ENCODE results near the gene C17orf107.

Gene C17orf107

DNA sequence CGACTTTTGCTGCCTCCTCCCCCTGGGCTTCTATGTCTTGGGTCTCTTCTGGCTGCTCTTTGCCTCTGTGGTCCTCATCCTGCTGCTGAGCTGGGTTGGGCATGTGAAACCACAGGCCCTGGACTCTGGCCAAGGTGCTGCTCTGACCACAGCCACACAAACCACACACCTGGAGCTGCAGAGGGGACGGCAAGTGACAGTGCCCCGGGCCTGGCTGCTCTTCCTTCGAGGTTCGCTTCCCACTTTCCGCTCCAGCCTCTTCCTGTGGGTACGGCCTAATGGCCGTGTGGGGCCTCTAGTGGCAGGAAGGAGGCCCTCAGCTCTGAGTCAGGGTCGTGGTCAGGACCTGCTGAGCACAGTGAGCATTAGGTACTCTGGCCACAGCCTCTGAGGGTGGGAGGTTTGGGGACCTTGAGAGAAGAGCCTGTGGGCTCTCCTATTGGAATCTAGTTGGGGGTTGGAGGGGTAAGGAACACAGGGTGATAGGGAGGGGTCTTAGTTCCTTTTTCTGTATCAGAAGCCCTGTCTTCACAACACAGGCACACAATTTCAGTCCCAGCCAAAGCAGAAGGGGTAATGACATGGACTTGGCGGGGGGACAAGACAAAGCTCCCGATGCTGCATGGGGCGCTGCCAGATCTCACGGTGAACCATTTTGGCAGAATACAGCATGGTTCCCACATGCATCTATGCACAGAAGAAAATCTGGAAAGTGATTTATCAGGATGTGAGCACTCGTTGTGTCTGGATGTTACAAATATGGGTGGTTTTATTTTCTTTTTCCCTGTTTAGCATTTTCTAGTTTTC is 35.0 kb downstream of the C17orf107 start:
- no peak for DNase-seq (ENCODE audit: extremely low read depth in 1 of 2, low read depth in 1 of 2)

DNA sequence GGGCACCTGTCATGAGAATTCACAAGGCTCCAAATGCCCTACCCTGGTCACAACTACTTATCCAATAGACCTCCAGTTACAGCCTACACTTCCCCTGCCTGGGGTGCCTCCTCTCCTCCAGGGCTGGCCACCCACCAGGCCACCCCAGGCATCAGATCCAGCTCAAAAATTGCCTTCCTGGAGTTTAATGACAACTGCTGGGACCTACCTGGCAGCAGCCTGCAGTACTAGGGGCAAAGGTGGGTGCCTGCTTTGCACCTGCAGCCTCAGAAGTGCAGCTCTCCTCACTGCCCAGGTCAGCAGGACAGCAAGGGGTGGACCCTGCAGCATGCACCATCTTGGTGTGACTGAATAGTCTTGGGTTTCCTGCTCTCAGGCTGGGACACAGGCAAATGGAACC is 36.3 kb downstream of the C17orf107 start:
- DNase-seq (ENCODE audit: extremely low read depth in 1 of 2, low read depth in 1 of 2) = no peak

DNA sequence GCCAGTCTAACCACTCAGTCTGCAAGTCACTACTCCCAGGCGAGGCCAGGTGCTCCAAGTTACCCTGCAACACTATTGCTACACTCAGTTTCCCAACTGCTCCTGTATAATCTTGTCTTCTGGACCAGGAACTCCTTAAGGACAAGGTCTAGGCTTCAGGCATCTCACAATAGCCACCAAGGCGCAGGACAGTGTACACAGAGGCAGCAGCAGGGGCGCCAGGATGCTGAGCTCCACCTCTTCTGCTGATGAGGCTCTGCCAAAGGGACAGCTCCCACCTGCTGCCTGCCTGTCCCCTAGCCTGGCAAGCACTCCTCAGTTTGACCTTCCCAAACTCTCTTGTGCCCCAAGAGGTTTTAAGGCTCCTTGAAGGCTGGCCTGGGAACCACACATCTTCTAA is 37.1 kb downstream of the C17orf107 start:
- no peak for DNase-seq (ENCODE audit: extremely low read depth in 1 of 2, low read depth in 1 of 2)

DNA sequence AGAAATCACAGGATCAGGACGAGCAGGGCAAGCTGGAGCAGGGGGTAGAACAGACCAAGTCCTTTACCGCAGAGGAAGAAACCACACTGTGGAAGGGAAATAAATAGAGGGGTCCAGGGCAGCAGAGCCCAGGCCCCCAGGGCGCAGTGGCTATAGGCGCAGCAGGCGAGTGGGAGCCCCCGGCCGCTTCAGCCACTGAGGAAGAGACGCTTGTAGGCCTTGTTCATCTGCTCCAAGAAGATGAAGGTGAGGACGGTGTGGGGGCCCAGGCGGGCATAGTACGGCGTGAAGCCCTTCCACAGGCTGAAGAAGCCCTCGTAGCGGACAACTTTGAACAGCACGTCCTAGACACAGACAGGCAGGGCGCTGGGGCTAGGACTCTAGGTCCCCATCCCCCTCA is 38.2 kb downstream of the C17orf107 start:
- DNase-seq (ENCODE audit: extremely low read depth in 1 of 2, low read depth in 1 of 2) = no peak

DNA sequence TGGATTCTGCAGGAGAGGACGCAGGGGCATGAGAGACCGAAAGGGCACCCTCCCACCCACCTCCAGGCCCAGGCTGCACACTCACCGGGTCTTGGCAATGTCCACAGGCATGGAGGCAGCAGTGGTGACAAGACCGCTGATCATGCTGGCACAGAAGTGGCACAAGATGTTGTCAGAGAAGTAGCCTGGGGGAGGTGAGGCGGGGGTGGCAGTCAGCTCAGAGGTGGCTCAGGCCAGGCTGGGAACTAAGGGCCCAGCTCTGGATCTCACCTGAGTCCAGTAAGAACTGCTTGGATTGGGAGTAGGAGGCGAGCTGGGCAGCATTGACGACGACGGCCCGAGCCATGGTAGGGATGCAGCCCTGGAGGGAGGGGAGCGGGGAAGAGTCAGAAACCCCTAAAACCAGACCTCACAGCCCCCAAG is 38.7 kb downstream of the C17orf107 start:
- no peak for DNase-seq (ENCODE audit: extremely low read depth in 1 of 2, low read depth in 1 of 2)

DNA sequence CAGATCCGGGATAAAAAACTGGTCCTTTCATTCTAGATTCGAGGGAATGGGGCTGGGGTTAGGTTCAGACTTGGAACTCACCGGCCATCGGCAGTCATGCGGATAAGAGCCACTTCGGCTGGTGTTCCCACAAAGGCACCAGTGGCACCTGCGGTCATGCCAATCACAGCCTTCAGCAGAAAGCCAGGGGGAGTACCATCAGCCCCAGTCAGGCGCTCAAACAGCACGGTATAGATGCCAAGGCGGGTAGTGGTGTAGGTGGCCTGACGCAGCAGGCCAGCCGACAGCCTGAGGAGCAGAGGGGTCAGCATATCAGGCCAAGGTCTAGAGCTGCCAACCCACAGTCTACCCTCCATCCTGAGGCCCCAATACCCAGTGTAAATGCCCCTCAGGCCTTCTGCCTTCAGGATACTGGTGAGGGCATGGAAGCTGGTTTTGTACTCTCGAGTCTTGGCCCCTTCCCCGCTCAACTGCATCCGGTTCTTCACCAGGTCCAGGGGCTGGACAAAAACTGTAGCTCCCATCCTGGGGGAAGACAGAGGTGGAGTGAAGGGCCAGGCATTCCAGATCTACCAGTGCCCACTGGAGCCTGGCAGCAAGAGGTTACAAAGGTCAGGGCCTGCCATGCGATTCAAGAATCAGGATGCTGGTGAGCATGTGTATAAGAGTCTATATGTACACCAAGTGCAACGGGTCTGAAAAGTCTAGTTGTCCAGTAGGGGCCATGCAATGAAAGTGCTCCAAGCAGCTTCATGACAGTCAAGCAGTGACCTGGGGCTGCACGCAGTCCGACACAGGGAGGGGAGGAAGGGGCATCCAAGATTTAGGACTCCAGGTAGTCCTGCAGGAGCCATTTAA is 39.6 kb downstream of the C17orf107 start:
- DNase-seq (ENCODE audit: extremely low read depth in 1 of 2, low read depth in 1 of 2) = no peak

DNA sequence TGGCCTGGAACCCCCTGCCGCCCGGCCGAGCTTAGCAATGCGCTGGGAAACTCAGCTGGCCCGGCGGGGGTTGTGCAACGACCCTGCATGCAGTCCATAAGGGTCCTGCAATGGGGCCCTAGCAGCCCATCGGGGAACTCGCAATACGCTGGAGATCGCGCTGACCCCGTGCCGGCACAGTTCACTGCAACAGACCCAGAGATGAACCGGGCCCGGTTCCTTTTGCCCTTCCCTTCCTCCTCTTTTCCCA is 40.1 kb downstream of the C17orf107 start:
- DNase-seq (ENCODE audit: extremely low read depth in 1 of 2, low read depth in 1 of 2) = no peak

DNA sequence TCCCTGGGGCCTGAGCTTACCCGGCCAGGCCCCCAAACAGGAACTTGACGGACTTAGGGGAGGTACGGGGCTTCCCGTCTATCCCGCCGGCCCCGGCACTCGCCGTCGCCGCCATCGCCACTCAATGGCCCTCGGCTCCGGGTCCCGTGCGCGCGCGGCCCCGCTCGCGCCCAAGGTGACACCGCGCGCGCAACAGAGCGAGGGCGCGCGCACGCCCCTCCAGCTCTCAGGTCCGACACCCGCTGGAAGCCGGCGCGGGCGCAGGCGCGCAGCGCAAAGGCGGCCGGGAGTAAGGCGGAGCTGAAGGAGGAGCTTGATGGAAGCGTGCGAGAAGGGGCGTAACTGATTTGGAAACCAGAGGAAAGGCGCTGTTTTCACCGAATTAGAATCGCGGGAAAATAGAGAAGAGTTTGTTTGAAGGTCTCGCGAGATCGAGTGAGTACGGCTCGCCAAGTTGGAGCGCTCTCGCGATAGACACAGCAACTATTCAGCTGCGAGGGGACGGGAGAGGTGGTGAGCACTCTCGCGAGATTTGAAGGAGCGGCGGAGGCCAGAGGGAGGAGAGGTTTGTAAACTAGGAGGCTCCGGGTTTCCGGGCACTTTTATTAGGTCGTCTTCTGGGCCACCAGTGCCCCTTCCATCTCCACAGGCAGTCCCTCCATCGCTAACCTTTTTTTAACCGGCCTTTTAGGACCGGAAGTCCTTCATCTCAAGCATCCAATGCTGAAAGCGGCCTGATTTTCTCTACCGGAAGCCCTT is 40.6 kb downstream of the C17orf107 start, which contains the start of the genes RNF167 and SLC25A11:
Gene RNF167 (plus strand): TSS at position 473 of the 759 bp plus-strand sequence. CDS start 642 bp downstream, outside the sequence.
Gene SLC25A11 (minus strand): TSS at position 251 of the 759 bp plus-strand sequence. CDS start 136 bp downstream, at position 115.
- DNase-seq (ENCODE audit: extremely low read depth in 1 of 2, low read depth in 1 of 2) = peak; percentile 92 to 97

DNA sequence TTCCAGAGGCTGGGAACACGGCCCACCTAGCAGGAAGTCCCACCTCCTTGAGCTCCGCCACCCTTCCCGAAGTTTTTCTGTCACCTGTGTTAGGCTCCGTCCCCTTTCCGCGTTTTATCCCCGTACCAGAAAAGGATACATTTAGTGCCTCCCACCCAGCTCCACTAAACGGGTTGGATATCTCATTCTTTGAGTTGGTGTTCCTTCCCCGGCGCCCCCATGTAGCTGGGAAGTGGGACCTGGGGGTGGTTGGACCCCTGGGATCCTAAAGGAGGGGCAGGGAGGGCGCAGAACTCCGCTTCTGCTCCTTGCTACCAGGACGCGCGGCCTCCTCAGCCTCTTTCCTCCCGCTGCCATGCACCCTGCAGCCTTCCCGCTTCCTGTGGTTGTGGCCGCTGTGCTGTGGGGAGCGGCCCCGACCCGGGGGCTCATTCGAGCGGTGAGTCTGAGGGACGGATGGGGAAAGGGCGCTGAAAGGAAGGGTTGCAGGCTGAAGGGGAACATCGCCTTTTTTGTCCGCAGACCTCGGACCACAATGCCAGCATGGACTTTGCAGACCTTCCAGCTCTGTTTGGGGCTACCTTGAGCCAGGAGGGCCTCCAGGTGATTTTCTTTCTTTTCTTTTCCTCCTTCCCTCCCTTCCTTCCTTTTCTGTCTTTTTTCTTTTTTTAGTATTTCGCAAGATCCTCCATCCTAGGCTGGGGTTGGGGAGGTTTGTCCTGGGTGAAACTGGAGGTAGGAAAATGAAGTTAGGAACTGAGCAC is 41.4 kb downstream of the C17orf107 start:
- DNase-seq (ENCODE audit: extremely low read depth in 1 of 2, low read depth in 1 of 2) = no peak

DNA sequence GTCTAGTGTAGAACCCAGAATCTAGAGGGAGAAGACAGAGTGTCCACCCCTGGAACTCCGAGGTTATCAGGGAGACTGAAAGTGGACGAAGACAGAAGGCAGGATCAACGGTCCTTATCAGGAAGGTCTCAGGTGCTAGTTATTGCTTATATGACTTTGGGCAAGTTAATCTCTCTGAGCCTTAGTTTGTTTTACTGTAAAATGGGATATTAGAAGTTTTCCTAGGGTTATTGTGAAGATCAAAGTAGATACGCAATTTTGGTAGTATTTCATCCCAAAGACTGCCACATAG is 41.9 kb downstream of the C17orf107 start:
- DNase-seq (ENCODE audit: extremely low read depth in 1 of 2, low read depth in 1 of 2) = no peak

DNA sequence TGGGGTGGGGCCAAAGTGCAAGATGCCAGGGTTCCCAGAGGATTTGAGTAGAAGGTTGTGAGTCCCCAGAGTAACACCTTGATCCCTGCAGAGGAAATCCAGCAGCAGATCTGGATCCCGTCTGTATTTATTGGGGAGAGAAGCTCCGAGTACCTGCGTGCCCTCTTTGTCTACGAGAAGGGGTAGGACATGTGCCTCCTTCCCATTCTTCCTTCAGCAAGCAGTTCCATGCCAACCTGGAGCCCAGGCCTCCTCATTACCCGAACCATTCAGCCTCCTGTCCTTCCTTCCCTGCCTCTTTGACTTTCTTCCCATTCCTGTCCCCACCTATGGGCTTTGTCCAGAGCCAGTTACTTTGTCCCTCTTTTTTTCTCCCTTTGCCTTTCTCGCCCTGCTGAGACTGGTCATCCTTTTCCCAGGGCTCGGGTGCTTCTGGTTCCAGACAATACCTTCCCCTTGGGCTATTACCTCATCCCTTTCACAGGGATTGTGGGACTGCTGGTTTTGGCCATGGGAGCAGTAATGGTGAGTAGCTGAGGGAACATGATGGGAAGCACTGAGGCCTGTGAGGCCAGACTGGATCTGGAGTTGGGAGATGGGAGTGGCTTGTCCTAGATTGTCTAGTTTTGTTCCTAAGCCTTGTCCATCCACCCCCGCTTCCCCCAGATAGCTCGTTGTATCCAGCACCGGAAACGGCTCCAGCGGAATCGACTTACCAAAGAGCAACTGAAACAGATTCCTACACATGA is 43.6 kb downstream of the C17orf107 start:
- DNase-seq (ENCODE audit: extremely low read depth in 1 of 2, low read depth in 1 of 2) = no peak

DNA sequence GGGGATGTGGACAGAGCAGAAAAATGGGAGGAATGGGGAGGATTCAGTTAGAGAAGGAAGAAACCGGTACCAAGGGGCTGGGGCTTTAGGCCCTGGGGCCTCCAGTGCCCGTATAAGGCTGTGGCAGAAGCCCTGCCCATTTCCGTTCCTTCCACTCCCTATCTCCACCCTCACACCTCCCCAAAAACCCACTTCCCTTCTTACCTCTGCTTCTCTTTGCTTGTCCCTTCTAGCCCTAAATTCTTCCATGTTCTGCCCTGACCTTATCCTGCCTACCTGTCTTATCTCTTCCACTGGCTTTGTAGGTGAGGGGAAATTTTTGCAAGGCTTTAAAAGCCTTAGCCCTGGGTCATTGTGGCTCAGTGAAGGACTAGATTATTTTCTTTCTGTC is 44.8 kb downstream of the C17orf107 start:
- DNase-seq (ENCODE audit: extremely low read depth in 1 of 2, low read depth in 1 of 2) = peak in 1 of 2 donors; percentile 28

DNA sequence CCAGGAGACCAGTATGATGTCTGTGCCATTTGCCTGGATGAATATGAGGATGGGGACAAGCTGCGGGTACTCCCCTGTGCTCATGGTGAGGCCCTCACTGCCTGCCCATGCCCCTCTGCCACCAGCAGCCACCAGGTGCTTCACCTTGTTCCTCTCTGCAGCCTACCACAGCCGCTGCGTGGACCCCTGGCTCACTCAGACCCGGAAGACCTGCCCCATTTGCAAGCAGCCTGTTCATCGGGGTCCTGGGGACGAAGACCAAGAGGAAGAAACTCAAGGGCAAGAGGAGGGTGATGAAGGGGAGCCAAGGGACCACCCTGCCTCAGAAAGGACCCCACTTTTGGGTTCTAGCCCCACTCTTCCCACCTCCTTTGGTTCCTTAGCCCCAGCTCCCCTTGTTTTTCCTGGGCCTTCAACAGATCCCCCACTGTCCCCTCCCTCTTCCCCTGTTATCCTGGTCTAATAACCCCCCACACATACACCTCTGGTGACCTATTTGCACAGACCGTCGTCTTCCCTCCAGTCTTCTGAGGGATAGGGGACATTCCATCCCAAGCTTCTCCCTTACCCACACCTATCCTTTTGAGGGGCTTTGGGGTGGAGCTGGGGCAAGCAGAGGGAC is 45.3 kb downstream of the C17orf107 start:
- DNase-seq (ENCODE audit: extremely low read depth in 1 of 2, low read depth in 1 of 2) = no peak

DNA sequence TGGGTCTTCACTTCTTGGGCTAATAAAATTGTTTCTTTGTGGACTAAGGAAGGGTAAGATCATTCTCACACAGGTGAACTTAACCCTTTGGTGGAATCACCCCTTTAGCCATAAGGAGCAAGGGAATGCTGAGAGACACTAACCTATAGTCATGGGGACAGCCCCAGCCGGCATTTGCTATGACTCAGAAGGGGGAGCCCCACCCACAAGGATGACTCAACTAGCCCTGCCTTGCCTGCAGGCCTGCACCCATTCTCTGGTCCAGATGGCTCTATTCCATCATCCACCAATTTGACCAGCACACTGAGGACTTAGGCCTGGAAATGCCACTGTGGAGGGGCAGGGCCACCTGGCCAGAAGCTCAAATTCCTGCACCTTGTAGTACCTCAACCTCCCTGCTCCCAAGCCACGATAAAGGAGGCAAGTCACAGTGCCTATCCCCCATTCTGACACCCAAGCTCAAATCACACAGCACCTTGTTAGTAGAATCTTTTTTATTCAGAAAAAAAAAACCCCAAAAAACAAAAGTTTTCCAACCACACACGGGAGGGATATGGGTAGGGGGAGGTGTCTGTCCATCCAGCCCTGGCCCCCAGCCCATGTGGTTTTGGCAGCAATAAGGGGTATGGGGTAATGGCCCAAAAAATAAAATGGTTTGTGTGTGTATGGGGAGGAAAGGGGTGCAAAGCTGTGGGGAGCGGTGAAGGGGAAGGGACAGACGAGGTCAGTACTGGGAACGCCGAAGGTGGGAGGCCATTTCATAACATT is 46.0 kb downstream of the C17orf107 start:
- DNase-seq (ENCODE audit: extremely low read depth in 1 of 2, low read depth in 1 of 2) = peak; percentile 70 to 84

DNA sequence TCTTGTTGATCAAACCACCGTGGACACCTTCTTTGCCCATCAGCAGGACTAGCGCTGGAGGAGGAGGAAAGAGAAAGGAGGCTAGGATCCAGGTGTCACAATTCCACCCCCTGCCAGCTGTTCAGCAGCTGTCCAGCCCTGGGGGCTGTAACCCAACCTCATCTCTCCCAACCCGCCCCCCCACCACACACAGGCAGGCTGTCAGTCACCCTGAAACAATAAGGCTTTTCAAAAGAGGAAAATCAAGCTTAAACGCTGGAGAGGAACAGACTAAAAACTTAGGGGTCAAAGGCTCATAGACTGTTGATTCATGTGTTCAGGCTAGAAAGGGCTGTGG is 46.6 kb downstream of the C17orf107 start:
- no peak for DNase-seq (ENCODE audit: extremely low read depth in 1 of 2, low read depth in 1 of 2)

DNA sequence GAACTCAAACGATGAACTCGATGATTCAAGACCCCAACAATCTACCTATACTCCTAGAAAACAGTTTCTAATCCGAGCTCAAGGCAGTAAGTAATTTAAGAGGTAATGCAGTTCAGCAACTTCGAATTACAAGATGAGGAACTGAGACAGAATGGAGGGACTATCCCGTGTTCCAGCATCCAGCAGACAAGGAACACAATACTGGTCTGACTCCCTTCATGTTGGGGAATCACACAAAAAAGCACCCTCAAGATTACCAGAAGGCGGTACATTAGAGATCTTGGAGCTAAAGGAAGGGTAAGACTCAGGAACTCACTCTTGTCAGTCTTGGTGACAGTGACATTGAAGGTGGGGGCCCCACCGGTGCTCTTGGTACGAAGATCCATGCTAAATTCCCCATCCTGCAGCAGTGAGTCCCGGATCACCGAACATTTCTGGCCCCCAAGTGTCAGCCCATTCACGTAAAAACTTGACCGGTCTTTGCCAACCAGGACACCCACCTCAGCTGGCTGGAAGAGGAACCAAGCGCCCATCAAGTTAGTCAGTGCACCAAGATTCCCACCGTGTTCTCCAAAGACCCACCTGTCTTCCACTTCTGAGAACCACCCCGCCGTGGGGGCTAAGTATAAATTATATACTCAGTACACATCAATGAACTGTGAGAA is 47.1 kb downstream of the C17orf107 start:
- no peak for DNase-seq (ENCODE audit: extremely low read depth in 1 of 2, low read depth in 1 of 2)

DNA sequence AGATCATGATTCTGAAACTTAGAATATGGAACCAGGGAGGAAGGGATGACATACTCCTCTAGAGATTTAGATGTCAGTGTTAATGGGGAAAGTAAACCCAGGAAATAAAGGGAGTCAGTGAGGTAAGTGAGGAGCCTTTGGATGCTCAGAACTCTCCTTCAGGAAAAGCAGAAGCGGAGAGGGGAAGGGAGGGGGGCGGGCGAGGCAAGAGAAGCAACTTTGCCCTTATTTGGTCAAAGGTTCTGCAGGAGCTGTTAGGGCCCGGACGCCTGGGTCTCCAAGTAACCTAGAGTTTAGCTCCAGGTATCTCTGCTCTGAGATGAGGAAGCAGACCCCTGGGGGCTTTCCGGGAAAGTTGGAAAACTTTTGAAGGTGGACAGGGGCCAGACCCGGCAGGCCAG is 47.7 kb downstream of the C17orf107 start:
- DNase-seq (ENCODE audit: extremely low read depth in 1 of 2, low read depth in 1 of 2) = no peak

DNA sequence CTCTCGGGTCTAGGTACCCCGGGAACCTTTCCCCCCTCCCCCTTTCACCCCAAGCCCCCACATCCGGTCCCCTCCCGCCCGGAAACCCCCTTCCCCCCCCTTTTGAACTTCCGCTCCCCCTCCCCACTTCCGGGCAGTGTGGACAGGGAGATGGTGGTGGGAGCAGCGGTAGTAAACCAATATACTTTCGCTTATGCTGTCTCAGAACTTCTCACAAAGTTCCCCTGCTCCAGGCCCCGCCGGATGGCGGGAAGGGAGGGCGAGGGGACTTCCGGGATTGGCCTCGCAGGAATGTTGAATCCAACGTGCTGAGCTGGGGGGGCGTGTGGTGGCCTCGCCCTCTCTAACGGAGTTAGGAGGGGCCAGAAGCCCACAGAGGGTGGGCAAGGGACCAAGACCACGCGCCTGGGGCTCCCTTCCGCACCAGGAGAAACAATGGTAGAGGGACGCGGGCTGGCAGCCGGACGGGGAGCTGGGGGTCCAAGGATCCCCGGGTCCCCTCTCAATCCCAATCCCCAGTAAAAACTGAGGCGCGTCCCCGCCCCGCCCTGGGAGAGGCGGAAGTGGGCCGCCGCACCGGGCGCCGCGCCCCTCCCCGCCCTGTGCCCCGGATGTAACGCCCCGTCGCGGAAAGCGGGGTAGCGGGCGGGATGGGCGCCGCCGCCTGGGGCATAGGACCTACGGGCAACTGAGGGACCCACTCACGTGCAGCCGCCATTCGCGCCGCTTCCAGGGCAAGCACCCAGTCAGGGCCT is 48.3 kb downstream of the C17orf107 start:
- DNase-seq (ENCODE audit: extremely low read depth in 1 of 2, low read depth in 1 of 2) = peak in 1 of 2 donors; percentile 53
